IPS DF 6.9 (cell line): ENCODE results near the gene PHOX2A.
"Not testable (repeated sequence)": the region's sequence is repeated elsewhere in the genome, so short reads cannot be mapped to it uniquely, and the experiment has no call there.

ENCODE experiments used
- DNase-seq: peaks from one replicate; pipeline ENCODE4 v3.0.0-alpha.2; 2013; ENCODE audit warnings: low read depth, low spot score
- H3K27ac ChIP-seq: one replicate; pipeline ENCODE4 v1.5.1; 2013; ENCODE audit warnings: low read length, control low read depth
- H3K27me3 ChIP-seq: 2 replicates; pipeline ENCODE4 v1.6.1; 2013; ENCODE audit warnings: mild to moderate bottlenecking, low read length; ENCODE audit not compliant: control insufficient read depth, insufficient read depth
- H3K36me3 ChIP-seq: 2 replicates; pipeline ENCODE4 v1.6.1; 2013; ENCODE audit warnings: low read length; ENCODE audit not compliant: control insufficient read depth, insufficient read depth
- H3K4me1 ChIP-seq: 2 replicates; pipeline ENCODE4 v1.6.1; 2013; ENCODE audit warnings: low read length; ENCODE audit not compliant: control insufficient read depth, insufficient read depth
- H3K4me3 ChIP-seq: 2 replicates; pipeline ENCODE4 v1.5.1; 2013; ENCODE audit warnings: mild to moderate bottlenecking, low read length
- H3K9me3 ChIP-seq: 2 replicates; pipeline ENCODE4 v1.6.1; 2013; ENCODE audit warnings: low read length, inconsistent platforms; ENCODE audit not compliant: control insufficient read depth, insufficient read depth
- WGBS: extraction: QIAGEN DNeasy Blood & Tissue Kit; methylation state at CpG from one replicate; pipeline ENCODE4 v1.1.7; 2013; ENCODE audit warnings: mixed read lengths, missing lambda C conversion rate; ENCODE audit not compliant: insufficient read length, insufficient coverage; 5-methylcytosine and 5-hydroxymethylcytosine counted together

Gene PHOX2A

DNA sequence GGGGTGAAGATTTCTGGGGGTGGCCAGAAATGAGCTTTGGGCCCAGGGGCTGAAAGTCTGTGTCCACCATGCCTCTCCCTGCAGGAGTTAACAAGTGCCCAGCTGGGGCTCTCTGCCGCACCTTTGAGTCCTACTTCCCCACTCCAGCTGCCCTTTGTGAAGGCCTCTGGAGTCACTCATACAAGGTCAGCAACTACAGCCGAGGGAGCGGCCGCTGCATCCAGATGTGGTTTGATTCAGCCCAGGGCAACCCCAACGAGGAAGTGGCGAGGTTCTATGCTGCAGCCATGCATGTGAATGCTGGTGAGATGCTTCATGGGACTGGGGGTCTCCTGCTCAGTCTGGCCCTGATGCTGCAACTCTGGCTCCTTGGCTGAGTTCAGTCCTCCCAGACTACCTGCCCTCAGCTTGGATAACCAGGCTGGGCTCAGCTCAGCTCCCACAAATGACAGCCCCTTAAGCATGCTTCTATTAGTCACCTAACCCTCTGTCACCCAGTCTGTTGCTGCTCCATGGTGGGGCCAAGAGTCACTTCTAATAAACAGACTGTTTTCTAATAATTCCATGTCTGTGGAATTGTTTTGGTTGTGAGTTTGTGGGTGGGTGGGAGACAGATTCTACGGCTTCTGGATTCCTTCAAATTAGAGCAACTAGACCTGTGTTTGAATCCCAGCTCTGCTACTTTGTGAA lies 22.4 kb downstream of the PHOX2A start:
- no CpG with 5 or more reads among the region's 7 CpGs for WGBS
- Histone ChIP-seq H3K36me3 (no peaks in the 10 kb centered on the region), H3K9me3 (no peaks in the 10 kb centered on the region), H3K4me1 (peaks cover 5% of the 10 kb centered on the region), H3K27ac (no peak overlapping the region), H3K4me3 (no peak overlapping the region), H3K27me3 (no peaks in the 10 kb centered on the region)
- DNase-seq: no peak

DNA sequence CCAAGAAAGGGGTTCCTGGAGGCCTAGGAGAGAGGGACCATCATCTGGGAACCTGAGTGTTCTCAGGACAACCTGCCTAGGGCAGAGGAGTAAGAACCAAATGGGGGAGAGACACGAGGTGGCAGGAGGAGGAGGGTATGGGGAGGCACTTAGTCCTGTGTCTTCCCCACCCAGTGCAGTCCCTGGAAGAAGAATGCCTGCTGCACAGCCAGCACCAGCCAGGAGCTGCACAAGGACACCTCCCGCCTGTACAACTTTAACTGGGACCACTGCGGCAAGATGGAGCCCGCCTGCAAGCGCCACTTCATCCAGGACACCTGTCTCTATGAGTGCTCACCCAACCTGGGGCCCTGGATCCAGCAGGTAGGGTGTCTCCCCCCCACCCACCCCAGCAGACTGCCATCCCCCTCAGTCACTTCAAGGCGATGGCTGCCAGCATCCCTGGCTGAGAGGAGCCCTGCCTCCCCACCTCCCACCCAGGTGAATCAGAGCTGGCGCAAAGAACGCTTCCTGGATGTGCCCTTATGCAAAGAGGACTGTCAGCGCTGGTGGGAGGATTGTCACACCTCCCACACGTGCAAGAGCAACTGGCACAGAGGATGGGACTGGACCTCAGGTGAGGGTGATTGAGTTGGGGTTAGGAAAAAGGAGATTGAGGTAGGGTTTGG lies 23.1 kb downstream of the PHOX2A start:
- no CpG with 5 or more reads among the region's 10 CpGs for WGBS

DNA sequence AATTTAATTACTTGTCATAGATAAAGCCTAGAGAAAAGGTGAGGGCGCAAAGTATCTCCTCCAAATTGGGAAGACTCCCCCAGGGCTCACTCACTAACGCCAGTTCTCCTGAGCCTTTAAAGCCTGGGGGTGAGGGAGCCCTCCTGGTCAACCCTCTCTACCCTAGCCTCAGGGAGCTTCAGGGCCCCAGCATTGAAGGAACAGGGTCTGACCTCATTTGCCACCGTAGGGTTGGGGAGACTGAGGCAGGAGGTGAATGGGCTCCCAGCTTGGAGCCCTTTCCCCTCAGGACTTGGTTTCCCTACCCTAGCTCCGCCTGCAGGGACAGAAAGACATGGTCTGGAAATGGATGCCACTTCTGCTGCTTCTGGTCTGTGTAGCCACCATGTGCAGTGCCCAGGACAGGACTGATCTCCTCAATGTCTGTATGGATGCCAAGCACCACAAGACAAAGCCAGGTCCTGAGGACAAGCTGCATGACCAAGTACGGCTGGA lies 25.7 kb downstream of the PHOX2A start:
- Histone ChIP-seq H3K4me1 (peaks cover 2% of the 10 kb centered on the region; the same call in 1 of the 2 replicates), H3K4me3 (no peak overlapping the region), H3K27ac (no peak overlapping the region), H3K9me3 (no peaks in the 10 kb centered on the region), H3K27me3 (no peaks in the 10 kb centered on the region), H3K36me3 (no peaks in the 10 kb centered on the region)
- WGBS: no CpG with 5 or more reads among the region's 5 CpGs
- no peak for DNase-seq

More for the DNA sequence above, 23.1 kb downstream of the PHOX2A start:
- no peak overlapping the region for H3K4me3 ChIP-seq
- H3K27me3 ChIP-seq: no peaks in the 10 kb centered on the region
- H3K9me3 ChIP-seq: no peaks in the 10 kb centered on the region
- no peak overlapping the region for H3K27ac ChIP-seq
- H3K36me3 ChIP-seq: no peaks in the 10 kb centered on the region
- H3K4me1 ChIP-seq: peaks cover 5% of the 10 kb centered on the region
- no peak for DNase-seq

DNA sequence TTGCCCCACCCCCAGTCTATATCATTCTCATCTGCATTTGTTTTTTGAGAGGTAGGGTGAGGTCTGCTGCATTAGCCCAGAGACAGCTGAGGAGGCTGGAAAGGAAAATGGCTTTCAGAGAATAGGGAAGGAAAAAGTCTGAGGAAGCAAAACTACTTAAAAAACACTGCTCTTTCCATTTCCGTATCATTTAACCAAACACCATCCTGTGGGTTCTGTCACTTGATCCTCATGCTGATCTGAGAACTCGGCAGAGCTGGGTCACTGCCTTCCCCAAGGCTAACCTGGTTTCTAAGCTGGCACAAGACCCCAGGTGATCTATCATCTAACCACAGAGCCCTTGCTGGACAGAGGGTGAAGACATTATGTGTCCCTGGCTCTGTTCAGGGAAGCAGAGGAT lies 26.1 kb downstream of the PHOX2A start:
- no peak for DNase-seq
- Histone ChIP-seq H3K9me3 (no peaks in the 10 kb centered on the region), H3K36me3 (no peaks in the 10 kb centered on the region), H3K27ac (no peak overlapping the region), H3K4me1 (peaks cover 2% of the 10 kb centered on the region; the same call in 1 of the 2 replicates), H3K4me3 (no peak overlapping the region), H3K27me3 (no peaks in the 10 kb centered on the region)
- WGBS: no CpG with 5 or more reads among the region's 2 CpGs

DNA sequence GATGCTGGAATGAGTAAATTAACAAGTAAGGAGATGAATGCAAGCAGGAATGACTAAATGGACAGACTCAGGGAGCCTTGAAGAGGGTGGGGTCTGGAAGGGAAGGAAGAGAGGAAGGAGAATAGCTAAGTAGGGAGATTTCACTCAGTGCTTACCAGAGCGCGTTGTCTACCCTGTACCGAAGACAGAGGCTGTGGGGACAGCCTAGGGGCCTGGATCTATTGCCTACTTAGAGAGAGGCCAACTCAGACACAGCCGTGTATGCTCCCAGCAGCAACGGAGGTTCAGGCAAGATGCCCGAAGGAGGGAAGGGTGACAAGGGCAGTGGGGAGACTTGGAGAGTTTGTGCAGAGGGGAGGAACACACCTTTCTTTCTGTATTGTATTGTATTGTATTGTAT lies 27.3 kb downstream of the PHOX2A start, which contains the start of gene FOLR2:
FOLR2 (plus strand) TSS at position 157 of the 400 bp plus-strand sequence. CDS start 1,791 bp downstream, outside the sequence.
- no CpG with 5 or more reads among the region's 6 CpGs for WGBS
- H3K27ac ChIP-seq: no peak within 1 kb of the TSS

DNA sequence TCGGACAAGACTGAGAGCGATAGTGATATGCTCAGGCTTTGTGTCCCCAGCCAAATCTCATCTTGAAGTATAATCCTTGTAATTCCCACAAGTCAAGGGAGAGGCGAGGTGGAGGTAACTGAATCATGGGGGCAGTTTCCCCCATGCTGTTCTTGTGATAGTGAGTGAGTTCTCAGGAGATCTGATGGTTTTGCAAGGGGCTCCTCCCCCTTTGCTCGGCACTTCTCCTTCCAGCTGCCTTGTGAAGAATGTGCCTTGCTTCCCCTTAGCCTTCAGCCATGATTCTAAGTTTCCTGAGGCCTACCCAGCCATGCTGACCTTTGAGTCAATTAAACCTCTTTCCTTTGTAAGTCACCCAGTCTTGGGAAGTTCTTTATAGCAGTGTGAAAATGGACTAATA lies 34.9 kb downstream of the PHOX2A start:
- H3K36me3 ChIP-seq: no peaks in the 10 kb centered on the region
- no peaks in the 10 kb centered on the region for H3K27me3 ChIP-seq
- DNase-seq: no peak
- no CpG with 5 or more reads among the region's 4 CpGs for WGBS
- no peaks in the 10 kb centered on the region for H3K4me1 ChIP-seq
- H3K27ac ChIP-seq: no peak overlapping the region
- no peaks in the 10 kb centered on the region for H3K9me3 ChIP-seq
- H3K4me3 ChIP-seq: no peak overlapping the region

More for the DNA sequence above, 27.3 kb downstream of the PHOX2A start, which contains the start of gene FOLR2:
- Histone ChIP-seq H3K4me3 (no peak within 1 kb of the TSS), H3K9me3 (no peaks in the 10 kb centered on the region), H3K36me3 (no peaks in the 10 kb centered on the region), H3K4me1 (no peaks in the 10 kb centered on the region), H3K27me3 (no peaks in the 10 kb centered on the region)
- no peak for DNase-seq

DNA sequence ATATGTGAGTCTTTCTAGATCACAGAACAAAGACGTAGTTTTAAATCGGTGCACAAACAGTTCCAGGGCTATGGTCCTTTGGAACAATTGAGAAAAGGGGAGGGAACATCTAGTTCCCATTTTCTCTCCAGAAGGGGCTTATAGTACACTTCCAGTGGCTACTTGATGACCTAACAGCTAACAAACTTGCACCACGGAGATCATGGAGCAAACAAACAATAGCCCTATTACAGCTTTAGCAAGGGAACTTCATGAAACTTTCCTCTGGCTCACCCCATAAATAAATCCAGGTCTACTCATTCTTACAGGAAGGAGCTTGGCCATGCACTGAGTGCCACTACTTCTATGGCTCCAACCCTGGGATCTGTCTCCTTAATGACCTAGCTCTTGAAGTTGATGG lies 35.7 kb downstream of the PHOX2A start:
- no peak for DNase-seq
- no CpG with 5 or more reads among the region's 3 CpGs for WGBS

DNA sequence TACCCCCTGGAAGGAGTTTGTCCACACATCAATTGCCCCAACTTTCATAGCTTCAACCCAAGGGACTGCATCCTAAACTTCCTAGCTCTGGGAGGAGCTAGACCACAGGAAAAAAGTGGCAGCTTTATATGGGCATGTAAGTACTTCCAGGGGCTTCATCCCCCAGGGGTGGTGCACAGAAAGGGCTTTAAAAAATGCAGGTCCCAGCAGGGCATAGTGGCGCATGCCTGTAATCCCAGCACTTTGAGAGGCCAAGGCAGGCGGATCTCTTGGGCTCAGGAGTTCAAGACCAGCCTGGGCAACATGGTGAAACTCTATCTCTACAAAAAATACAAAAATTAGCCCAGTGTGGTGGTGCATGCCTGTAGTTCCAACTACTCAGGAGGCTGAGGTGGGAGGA lies 37.2 kb downstream of the PHOX2A start:
- DNase-seq, H3K27me3 ChIP-seq, H3K27ac ChIP-seq, H3K4me3 ChIP-seq, H3K9me3 ChIP-seq, H3K4me1 ChIP-seq, H3K36me3 ChIP-seq: not testable (repeated sequence)
- WGBS: no CpG with 5 or more reads among the region's 2 CpGs

More for the DNA sequence above, 35.7 kb downstream of the PHOX2A start:
- Histone ChIP-seq H3K4me3 (no peak overlapping the region), H3K4me1 (no peaks in the 10 kb centered on the region), H3K9me3 (no peaks in the 10 kb centered on the region), H3K27me3 (no peaks in the 10 kb centered on the region), H3K27ac (no peak overlapping the region), H3K36me3 (no peaks in the 10 kb centered on the region)

DNA sequence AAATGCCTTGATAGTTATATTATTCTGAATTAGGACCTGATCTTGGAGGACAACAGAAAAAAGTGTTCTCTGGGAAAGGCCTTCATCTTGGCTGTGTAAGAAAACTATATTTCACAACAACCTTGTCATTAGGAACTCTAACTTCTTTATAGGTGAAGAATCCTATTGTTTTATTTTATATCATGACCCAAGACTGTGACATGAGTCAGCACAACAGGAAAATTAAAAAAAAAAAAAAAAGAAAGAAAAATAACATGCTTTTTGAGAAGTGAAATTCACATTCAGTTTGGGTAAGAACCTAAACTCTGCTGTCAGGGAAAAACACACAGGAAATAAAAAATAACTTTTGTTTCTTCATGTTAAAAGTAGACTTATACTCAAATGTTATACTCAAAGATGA lies 39.1 kb downstream of the PHOX2A start:
- no peak for DNase-seq
- Histone ChIP-seq H3K27me3 (no peaks in the 10 kb centered on the region), H3K4me1 (no peaks in the 10 kb centered on the region), H3K9me3 (no peaks in the 10 kb centered on the region), H3K27ac (no peak overlapping the region), H3K4me3 (no peak overlapping the region), H3K36me3 (no peaks in the 10 kb centered on the region)

DNA sequence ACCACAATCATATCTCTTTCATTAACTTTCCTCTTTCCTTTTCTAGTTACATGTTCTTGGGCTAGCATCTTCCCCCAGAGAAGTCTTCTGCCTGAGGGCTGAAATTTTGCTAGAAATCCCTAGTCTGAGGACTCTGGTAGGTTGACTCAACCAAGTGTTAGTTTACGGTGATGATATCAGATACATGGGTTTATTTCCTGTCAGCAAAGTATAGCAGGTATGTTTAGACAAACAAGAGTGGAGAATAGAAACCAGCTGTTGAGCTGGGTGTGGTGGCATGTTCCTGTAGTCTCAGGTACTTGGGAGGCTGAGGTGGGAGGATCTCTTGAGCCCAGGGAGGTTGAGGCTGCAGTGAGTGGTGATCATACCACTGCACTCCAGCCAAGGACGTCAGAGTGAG lies 40.8 kb downstream of the PHOX2A start:
- no peak for DNase-seq
- H3K4me1 ChIP-seq: no peaks in the 10 kb centered on the region
- no peak overlapping the region for H3K27ac ChIP-seq
- H3K4me3 ChIP-seq: no peak overlapping the region
- WGBS: no CpG with 5 or more reads among the region's 2 CpGs
- no peaks in the 10 kb centered on the region for H3K27me3 ChIP-seq
- no peaks in the 10 kb centered on the region for H3K9me3 ChIP-seq
- no peaks in the 10 kb centered on the region for H3K36me3 ChIP-seq
